ENCODE results near the gene DLD. TPM values are rescaled to one million over a fixed set of nuclear protein-coding genes. Genes with fewer than 3 reads are reported as not detected.
"Not testable (repeated sequence)": the region's sequence is repeated elsewhere in the genome, so short reads cannot be mapped to it uniquely, and the experiment has no call there.

The DLD gene
- total RNA-seq, 1 experiment from 2014 or later, result 58.0 TPM

DNA sequence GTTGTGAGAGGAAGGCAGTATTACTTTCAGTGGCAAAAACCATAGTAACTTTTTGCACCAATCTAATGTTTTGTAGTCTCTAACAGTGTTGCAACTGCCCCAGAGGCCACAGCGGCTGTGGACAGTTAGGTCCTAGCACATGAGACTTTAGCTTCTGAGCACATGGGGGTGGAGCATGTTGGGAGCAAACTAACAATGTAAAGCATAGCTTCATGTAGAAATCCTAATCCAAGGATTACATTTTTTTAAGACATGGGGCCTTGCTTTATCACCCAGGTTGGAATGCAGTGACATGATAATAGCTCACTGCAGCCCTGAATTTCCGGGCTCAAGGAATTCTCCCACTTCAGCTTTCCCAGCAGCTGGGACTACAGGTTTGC is 62.9 kb downstream of the DLD start:
- BruUV-seq (replicated peaks), result no TSS peak
- CTCF ChIA-PET, result interaction anchor here (0.7 kb wide), 1 partner anchor 1900 kb away, joined by 5 read pairs; no protein-coding TSS in a partner anchor
- H3K4me3 Mint-ChIP-seq (ENCODE audit: low read depth, unreplicated experiment), result no peak overlapping the region

DNA sequence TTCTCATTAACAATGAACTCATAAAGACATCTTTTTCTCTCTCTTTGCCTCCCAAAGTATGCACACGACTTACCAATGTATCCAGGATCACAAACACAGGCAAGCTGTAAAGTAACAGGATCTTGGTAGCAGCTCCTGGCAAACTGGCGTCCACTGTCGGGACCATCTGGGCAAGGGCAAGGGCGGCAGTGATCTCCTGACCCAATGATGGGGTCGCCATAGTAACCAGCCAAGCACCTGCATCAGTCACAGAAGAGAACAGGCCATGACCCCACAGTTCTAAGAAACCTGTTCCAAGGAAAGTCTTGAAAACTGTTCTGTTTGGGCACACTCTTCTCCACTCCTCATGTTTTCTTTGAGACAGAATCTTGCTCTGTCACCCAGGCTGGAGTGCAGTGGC is 64.4 kb downstream of the DLD start:
- intact Hi-C loops (cut with micrococcal nuclease; ENCODE audit: unreplicated experiment), result no loop called here
- Mint-ChIP-seq H3K4me3 (ENCODE audit: low read depth, unreplicated experiment) (no peak overlapping the region), H3K36me3 (ENCODE audit: insufficient read depth, unreplicated experiment) (peaks cover 46% of the 10 kb centered on the region), H3K4me1 (ENCODE audit: low read depth, unreplicated experiment) (peaks cover 9% of the 10 kb centered on the region), H3K27ac (ENCODE audit: unreplicated experiment) (no peak overlapping the region), H3K27me3 (ENCODE audit: unreplicated experiment) (no peaks in the 10 kb centered on the region), H3K9me3 (ENCODE audit: low read depth, unreplicated experiment) (no peaks in the 10 kb centered on the region)
- BruUV-seq (replicated peaks), result no TSS peak
- DNase-seq, result no peak
- CTCF ChIA-PET, result no interaction called here
- TF ChIP-seq, protein P1, sequence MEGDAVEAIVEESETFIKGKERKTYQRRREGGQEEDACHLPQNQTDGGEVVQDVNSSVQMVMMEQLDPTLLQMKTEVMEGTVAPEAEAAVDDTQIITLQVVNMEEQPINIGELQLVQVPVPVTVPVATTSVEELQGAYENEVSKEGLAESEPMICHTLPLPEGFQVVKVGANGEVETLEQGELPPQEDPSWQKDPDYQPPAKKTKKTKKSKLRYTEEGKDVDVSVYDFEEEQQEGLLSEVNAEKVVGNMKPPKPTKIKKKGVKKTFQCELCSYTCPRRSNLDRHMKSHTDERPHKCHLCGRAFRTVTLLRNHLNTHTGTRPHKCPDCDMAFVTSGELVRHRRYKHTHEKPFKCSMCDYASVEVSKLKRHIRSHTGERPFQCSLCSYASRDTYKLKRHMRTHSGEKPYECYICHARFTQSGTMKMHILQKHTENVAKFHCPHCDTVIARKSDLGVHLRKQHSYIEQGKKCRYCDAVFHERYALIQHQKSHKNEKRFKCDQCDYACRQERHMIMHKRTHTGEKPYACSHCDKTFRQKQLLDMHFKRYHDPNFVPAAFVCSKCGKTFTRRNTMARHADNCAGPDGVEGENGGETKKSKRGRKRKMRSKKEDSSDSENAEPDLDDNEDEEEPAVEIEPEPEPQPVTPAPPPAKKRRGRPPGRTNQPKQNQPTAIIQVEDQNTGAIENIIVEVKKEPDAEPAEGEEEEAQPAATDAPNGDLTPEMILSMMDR (IDR thresholded peaks at IDR 0.05; ENCODE audit: unreplicated experiment), result no peak

More for the DNA sequence above, 62.9 kb downstream of the DLD start:
- Mint-ChIP-seq H3K9me3 (ENCODE audit: low read depth, unreplicated experiment) (no peaks in the 10 kb centered on the region), H3K36me3 (ENCODE audit: insufficient read depth, unreplicated experiment) (peaks cover 57% of the 10 kb centered on the region), H3K27ac (ENCODE audit: unreplicated experiment) (no peak overlapping the region), H3K4me1 (ENCODE audit: low read depth, unreplicated experiment) (peaks cover 17% of the 10 kb centered on the region), H3K27me3 (ENCODE audit: unreplicated experiment) (no peaks in the 10 kb centered on the region)
- DNase-seq, result no peak
- TF ChIP-seq, protein P1 (IDR thresholded peaks at IDR 0.05; ENCODE audit: unreplicated experiment), result no peak
- intact Hi-C loops (cut with micrococcal nuclease; ENCODE audit: unreplicated experiment), result loop anchor here (5.0 kb wide), 2 partner anchors 43 to 193 kb away; no protein-coding TSS in a partner anchor

DNA sequence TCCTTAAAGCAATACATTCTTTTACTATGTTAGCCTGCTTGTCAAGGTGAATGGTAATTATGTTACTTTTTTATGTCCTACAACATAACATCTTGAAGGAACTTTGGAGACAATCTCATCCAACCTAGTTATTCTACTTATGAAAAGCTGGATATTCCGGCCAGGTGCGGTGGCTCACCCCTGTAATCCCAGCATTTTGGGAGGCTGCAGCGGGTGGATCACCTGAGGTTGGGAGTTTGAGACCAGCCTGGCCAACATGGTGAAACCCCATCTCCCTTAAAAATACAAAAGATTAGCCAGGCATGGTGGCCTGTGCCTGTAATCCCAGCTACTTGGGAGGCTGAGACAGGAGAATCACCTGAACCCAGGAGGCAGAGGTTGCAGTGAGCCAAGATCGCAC is 66.0 kb downstream of the DLD start:
- peaks cover 44% of the 10 kb centered on the region for H3K36me3 Mint-ChIP-seq (ENCODE audit: insufficient read depth, unreplicated experiment)
- H3K27me3 Mint-ChIP-seq (ENCODE audit: unreplicated experiment); CTCF ChIA-PET: not testable (repeated sequence)

DNA sequence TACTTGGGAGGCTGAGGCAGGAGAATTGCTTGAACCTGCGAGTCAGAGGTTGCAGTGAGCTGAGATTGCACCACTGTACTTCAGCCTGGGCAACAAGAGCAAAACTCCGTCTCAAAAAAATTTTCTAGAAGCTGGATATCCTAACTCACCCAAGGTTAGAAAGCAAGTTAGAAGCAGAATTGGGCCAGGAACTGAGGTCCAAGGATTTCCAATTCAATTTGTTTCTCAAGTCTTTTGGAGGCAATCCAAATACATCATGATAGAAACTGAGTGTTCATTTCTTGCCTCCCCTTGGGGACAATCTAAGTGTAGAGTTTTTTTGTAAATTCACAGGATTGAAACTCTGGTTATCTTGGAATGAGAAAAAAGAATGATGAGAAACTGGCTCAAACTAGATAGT is 66.5 kb downstream of the DLD start:
- CTCF ChIA-PET, result no interaction called here
- H3K9me3 Mint-ChIP-seq (ENCODE audit: low read depth, unreplicated experiment), result no peaks in the 10 kb centered on the region
- TF ChIP-seq, protein P1 (IDR thresholded peaks at IDR 0.05; ENCODE audit: unreplicated experiment), result no peak
- H3K4me3 Mint-ChIP-seq (ENCODE audit: low read depth, unreplicated experiment), result no peak overlapping the region
- H3K4me1 Mint-ChIP-seq (ENCODE audit: low read depth, unreplicated experiment), result no peaks in the 10 kb centered on the region
- H3K36me3 Mint-ChIP-seq (ENCODE audit: insufficient read depth, unreplicated experiment), result peaks cover 47% of the 10 kb centered on the region
- no peaks in the 10 kb centered on the region for H3K27me3 Mint-ChIP-seq (ENCODE audit: unreplicated experiment)
- DNase-seq, result no peak
- no TSS peak for BruUV-seq (replicated peaks)
- no peak overlapping the region for H3K27ac Mint-ChIP-seq (ENCODE audit: unreplicated experiment)
- intact Hi-C loops (cut with micrococcal nuclease; ENCODE audit: unreplicated experiment), result no loop called here

More for the DNA sequence above, 66.0 kb downstream of the DLD start:
- intact Hi-C loops (cut with micrococcal nuclease; ENCODE audit: unreplicated experiment); H3K9me3 Mint-ChIP-seq (ENCODE audit: low read depth, unreplicated experiment); DNase-seq; H3K27ac Mint-ChIP-seq (ENCODE audit: unreplicated experiment); H3K4me3 Mint-ChIP-seq (ENCODE audit: low read depth, unreplicated experiment); H3K4me1 Mint-ChIP-seq (ENCODE audit: low read depth, unreplicated experiment); BruUV-seq (replicated peaks): not testable (repeated sequence)

DNA sequence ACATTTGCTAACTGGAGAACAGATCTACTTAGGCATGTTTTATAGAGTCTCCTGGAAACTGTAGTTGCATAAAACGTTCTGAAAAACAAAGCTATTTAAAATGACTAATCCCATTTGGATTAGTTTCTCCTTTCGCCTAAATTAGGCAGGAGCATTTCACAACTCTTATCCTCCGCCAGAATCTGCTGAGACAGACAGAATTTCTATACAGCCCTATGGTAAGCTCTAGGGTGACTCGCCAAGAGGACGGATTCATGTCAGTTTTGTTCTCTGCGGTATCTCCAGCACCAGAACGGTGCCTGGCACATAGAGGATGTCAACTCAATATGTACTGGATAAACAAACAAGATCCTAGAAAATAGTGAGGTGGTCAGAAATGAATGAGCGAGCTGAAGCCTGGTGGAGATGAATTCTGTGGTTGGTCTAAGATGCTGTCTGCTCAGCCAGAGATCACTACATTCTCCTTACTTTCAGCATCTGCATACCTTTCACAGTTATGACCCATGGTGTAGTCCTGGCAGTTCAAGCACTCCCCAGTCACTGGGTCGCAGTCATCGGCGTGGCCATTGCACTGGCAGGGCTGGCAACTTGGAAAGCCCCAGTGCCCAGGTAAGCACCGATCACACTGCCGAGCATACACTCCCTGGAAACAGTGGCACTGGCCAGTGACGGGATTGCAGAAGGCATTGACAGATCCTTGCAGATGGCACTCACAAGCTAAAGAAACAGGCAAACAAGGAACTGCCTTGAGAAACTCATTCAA is 68.0 kb downstream of the DLD start:
- BruUV-seq (replicated peaks), result no TSS peak
- no peak overlapping the region for H3K27ac Mint-ChIP-seq (ENCODE audit: unreplicated experiment)
- DNase-seq, result no peak
- TF ChIP-seq, protein P1 (IDR thresholded peaks at IDR 0.05; ENCODE audit: unreplicated experiment), result no peak
- H3K27me3 Mint-ChIP-seq (ENCODE audit: unreplicated experiment), result no peaks in the 10 kb centered on the region
- intact Hi-C loops (cut with micrococcal nuclease; ENCODE audit: unreplicated experiment), result no loop called here
- H3K4me3 Mint-ChIP-seq (ENCODE audit: low read depth, unreplicated experiment), result no peak overlapping the region
- peaks cover 48% of the 10 kb centered on the region for H3K36me3 Mint-ChIP-seq (ENCODE audit: insufficient read depth, unreplicated experiment)
- no peaks in the 10 kb centered on the region for H3K9me3 Mint-ChIP-seq (ENCODE audit: low read depth, unreplicated experiment)
- CTCF ChIA-PET, result interaction anchor here (0.6 to 0.8 kb wide), 2 partner anchors 106 to 593 kb away, joined by 3 to 8 read pairs; no protein-coding TSS in a partner anchor
- H3K4me1 Mint-ChIP-seq (ENCODE audit: low read depth, unreplicated experiment), result no peaks in the 10 kb centered on the region
